ENCODE results near the gene KCNH3.
"Not testable (repeated sequence)": the region's sequence is repeated elsewhere in the genome, so short reads cannot be mapped to it uniquely, and the experiment has no call there.

KCNH3 gene

DNA sequence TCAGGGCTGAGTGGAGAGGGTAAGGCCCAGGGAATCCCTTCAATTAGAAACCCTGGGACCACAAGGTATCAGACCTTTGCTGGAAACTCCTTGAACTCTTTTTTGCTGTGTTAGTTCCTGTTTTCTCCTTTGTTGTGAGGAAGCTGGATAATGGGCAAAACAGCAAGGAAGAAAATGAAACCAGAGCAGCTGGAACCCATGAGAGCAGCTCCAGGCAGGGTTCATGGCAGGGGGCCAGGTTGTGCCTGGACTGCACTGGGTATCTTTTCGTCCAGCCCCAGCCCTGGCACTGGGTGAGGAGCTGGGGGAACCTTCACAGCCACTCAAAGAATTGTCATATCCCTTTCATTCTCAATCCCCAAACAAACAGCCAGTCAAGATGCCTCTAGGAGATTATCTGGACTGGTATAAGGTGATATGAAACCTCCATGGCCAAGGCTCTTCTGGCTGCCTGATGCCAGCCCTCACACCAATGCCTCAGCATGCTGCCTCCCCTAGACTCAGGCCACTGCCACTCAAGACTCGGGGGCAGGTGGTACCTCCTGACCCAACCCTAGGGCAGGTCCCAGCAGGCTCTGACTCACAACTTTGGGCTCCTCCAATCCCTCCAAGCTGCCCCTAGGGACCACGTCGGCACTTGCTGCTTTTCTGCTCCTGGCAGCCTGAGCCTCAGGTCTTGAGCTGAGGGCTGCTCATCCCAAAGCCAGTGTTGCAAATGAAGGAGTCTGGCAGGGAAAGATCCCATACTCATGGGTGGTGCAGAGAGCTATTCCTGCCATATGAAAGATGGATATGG, 50.1 kb downstream of the KCNH3 start:
- DNase-seq: peak; percentile 10 to 37

GRCh38 chr12:49598527-49598926, 59.7 kb downstream of the KCNH3 start:
- DNase-seq: no peak

- DNase-seq: no peak
These were observed 61.1 kb downstream of the KCNH3 start for GRCh38 chr12:49599961-49600360.

- no peak for DNase-seq
These were observed 64.9 kb downstream of the KCNH3 start for GRCh38 chr12:49603721-49604120.

GRCh38 chr12:49604856-49605255, 66.0 kb downstream of the KCNH3 start:
- peak in 1 of 2 experiments; percentile 10 for DNase-seq

GRCh38 chr12:49605539-49605938, 66.7 kb downstream of the KCNH3 start, which contains the start of gene FAM186B:
Gene FAM186B, minus strand, starts transcription at chr12:49605639. Its CDS starts 162 bp downstream, at chr12:49605477.
- not testable (repeated sequence) for DNase-seq
